H1 (cell line): ENCODE data around the gene TLE1. TPM values are rescaled to one million over a fixed set of nuclear protein-coding genes. Genes with fewer than 3 reads are reported as not detected.
"Not testable (repeated sequence)": the region's sequence is repeated elsewhere in the genome, so short reads cannot be mapped to it uniquely, and the experiment has no call there.

Experiments
- CTCF ChIA-PET: fragments of 300-600 bp; sonication (Branson Sonifier 250); formaldehyde crosslinking; loops from one replicate; lab custom pipeline; 2021; ENCODE audit not compliant: partially characterized antibody; lab: Charles Lee
- POLR2A ChIA-PET: fragments of 300-600 bp; sonication (Branson Sonifier 250); formaldehyde crosslinking; loops from one replicate; lab custom pipeline; 2021; ENCODE audit warnings: inconsistent platforms; ENCODE audit not compliant: partially characterized antibody; lab: Charles Lee
- DNase-seq, 2 experiments: peaks; one replicate each; pipeline versions ENCODE4 v3.0.0 to v3.0.0-alpha.2; 2010 to 2022; ENCODE audit warnings: low spot score in 2 of 2, low read depth in 1 of 2, mixed read lengths in 1 of 2
- FAIRE-seq: peaks from 2 replicates; lab custom pipeline; 2011; peaks lifted over from hg19 to GRCh38; lab: Jason Lieb, UNC
- H2AFZ ChIP-seq: 2 replicates; pipeline ENCODE4 v1.8.1; 2012; ENCODE audit warnings: low read length, inconsistent platforms
- H2AK5ac ChIP-seq: 2 replicates; pipeline ENCODE4 v1.6.1; 2013; ENCODE audit warnings: low read depth, low read length
- H2BK120ac ChIP-seq: replicated peaks from 2 replicates; pipeline ENCODE3; 2013; ENCODE audit warnings: low read depth, low read length, inconsistent platforms
- H2BK12ac ChIP-seq: 2 replicates; pipeline ENCODE4 v1.6.1; 2013; ENCODE audit warnings: low read depth, low read length
- H2BK15ac ChIP-seq: 2 replicates; pipeline ENCODE4 v1.6.1; 2013; ENCODE audit warnings: low read length
- H2BK20ac ChIP-seq: 2 replicates; pipeline ENCODE4 v1.6.1; 2013; ENCODE audit warnings: low read length
- H2BK5ac ChIP-seq: 2 replicates; pipeline ENCODE4 v1.6.1; 2013; ENCODE audit warnings: low read depth, low read length
- H3K14ac ChIP-seq: 2 replicates; pipeline ENCODE4 v1.6.1; 2013; ENCODE audit warnings: inconsistent platforms; ENCODE audit not compliant: insufficient read length
- H3K18ac ChIP-seq: 2 replicates; pipeline ENCODE4 v1.6.1; 2013; ENCODE audit warnings: low read length; ENCODE audit errors: extremely low read depth
- H3K23ac ChIP-seq: 2 replicates; pipeline ENCODE4 v1.6.1; 2013; ENCODE audit warnings: inconsistent platforms; ENCODE audit not compliant: insufficient read length
- H3K23me2 ChIP-seq: 2 replicates; pipeline ENCODE4 v1.6.1; 2013; ENCODE audit warnings: low read depth, low read length
- H3K27ac ChIP-seq: 2 replicates; pipeline ENCODE4 v1.6.1; 2011; ENCODE audit warnings: low read depth, low read length, inconsistent platforms
- H3K27me3 ChIP-seq, 4 experiments: replicated peaks in 1 of 4; 1 replicate in 1 of 4; 2 replicates in 3 of 4; pipeline versions ENCODE4 v1.6.1 to v1.8.1; 2011 to 2013; ENCODE audit warnings: low read length in 3 of 4, mild to moderate bottlenecking in 3 of 4, inconsistent platforms in 2 of 4, mixed read lengths in 2 of 4, moderate library complexity in 1 of 4; ENCODE audit not compliant: control insufficient read depth in 3 of 4, insufficient read depth in 3 of 4; ENCODE audit errors: extremely low read depth in 1 of 4
- H3K36me3 ChIP-seq, 4 experiments: 2 replicates each; pipeline versions ENCODE4 v1.6.1 to v1.8.1; 2011 to 2013; ENCODE audit warnings: mild to moderate bottlenecking in 4 of 4, low read length in 3 of 4, moderate library complexity in 2 of 4, control low read depth in 1 of 4, inconsistent platforms in 1 of 4; ENCODE audit not compliant: insufficient read depth in 4 of 4, control insufficient read depth in 2 of 4
- H3K4ac ChIP-seq: replicated peaks from 2 replicates; pipeline ENCODE3; 2013; ENCODE audit warnings: low read length, low read depth, mixed read lengths, inconsistent platforms; ENCODE audit not compliant: insufficient read length
- H3K4me1 ChIP-seq, 4 experiments: replicated peaks in 1 of 4; 1 replicate in 1 of 4; 2 replicates in 3 of 4; pipeline versions ENCODE4 v1.6.1 to v1.8.1; 2011 to 2013; ENCODE audit warnings: low read length in 3 of 4, inconsistent platforms in 2 of 4, mixed read lengths in 1 of 4; ENCODE audit not compliant: insufficient read depth in 4 of 4, control insufficient read depth in 3 of 4
- H3K4me2 ChIP-seq, 2 experiments: 2 replicates each; pipeline versions ENCODE4 v1.6.1 to v1.8.1; 2011 to 2013; ENCODE audit warnings: low read depth in 2 of 2, low read length in 2 of 2, control low read depth in 1 of 2, inconsistent platforms in 1 of 2, mild to moderate bottlenecking in 1 of 2; ENCODE audit not compliant: insufficient read depth in 1 of 2
- H3K4me3 ChIP-seq, 4 experiments: fragments of 200-600, 300-600 bp in 1 of 4; sonication (generic), shearing (Covaris generic), sonication (Bioruptor Twin) in 1 of 4; 2 replicates each; pipeline versions ENCODE4 v1.5.1 to v1.8.1; 2011 to 2016; ENCODE audit warnings: low read length in 4 of 4, low read depth in 3 of 4, control low read depth in 2 of 4, inconsistent platforms in 2 of 4, mild to moderate bottlenecking in 2 of 4, mixed read lengths in 1 of 4, moderate library complexity in 1 of 4; ENCODE audit not compliant: insufficient read depth in 2 of 4; ENCODE audit errors: extremely low read depth in 1 of 4
- H3K56ac ChIP-seq: replicated peaks from 2 replicates; pipeline ENCODE3; 2013; ENCODE audit warnings: low read depth, mild to moderate bottlenecking, mixed read lengths, low read length, inconsistent platforms; ENCODE audit not compliant: insufficient read length
- H3K79me1 ChIP-seq: 2 replicates; pipeline ENCODE4 v1.6.1; 2013; ENCODE audit warnings: low read depth, low read length, control low read depth
- H3K79me2 ChIP-seq, 2 experiments: 2 replicates each; pipeline versions ENCODE4 v1.6.1 to v1.8.1; 2012 to 2013; ENCODE audit warnings: low read length in 2 of 2, mild to moderate bottlenecking in 2 of 2, inconsistent platforms in 1 of 2; ENCODE audit not compliant: insufficient read depth in 2 of 2, control insufficient read depth in 1 of 2
- H3K9ac ChIP-seq, 4 experiments: replicated peaks in 1 of 4; 1 replicate in 1 of 4; 2 replicates in 3 of 4; pipeline versions ENCODE4 v1.6.1 to v1.8.1; 2011 to 2013; ENCODE audit warnings: low read depth in 3 of 4, low read length in 3 of 4, control low read depth in 2 of 4, mild to moderate bottlenecking in 2 of 4, moderate library complexity in 2 of 4, inconsistent platforms in 1 of 4; ENCODE audit errors: extremely low read depth in 1 of 4
- H3K9me3 ChIP-seq, 2 experiments: 2 replicates each; pipeline versions ENCODE4 v1.6.1 to v1.8.1; 2012 to 2013; ENCODE audit warnings: mild to moderate bottlenecking in 2 of 2, moderate library complexity in 2 of 2, control low read depth in 1 of 2, inconsistent platforms in 1 of 2, low read depth in 1 of 2, low read length in 1 of 2, mixed read lengths in 1 of 2; ENCODE audit not compliant: insufficient read depth in 2 of 2
- H4K20me1 ChIP-seq, 2 experiments: replicated peaks in 1 of 2; 2 replicates each; pipeline versions ENCODE3 to v1.8.1; 2011 to 2013; ENCODE audit warnings: inconsistent platforms in 2 of 2, low read length in 2 of 2, mild to moderate bottlenecking in 1 of 2; ENCODE audit not compliant: insufficient read depth in 2 of 2, control insufficient read depth in 1 of 2
- H4K5ac ChIP-seq: 2 replicates; pipeline ENCODE4 v1.6.1; 2013; ENCODE audit warnings: low read length, low read depth, mixed read lengths, inconsistent platforms; ENCODE audit not compliant: insufficient read length
- H4K8ac ChIP-seq: 2 replicates; pipeline ENCODE4 v1.8.0; 2013; ENCODE audit warnings: mild to moderate bottlenecking, moderate library complexity, low read length, inconsistent platforms; ENCODE audit not compliant: insufficient read depth; ENCODE audit errors: extremely low read depth
- H4K91ac ChIP-seq: replicated peaks from 2 replicates; pipeline ENCODE3; 2013; ENCODE audit warnings: low read length, mixed read lengths, inconsistent platforms; ENCODE audit not compliant: insufficient read length
- WGBS, 2 experiments: shearing (Covaris generic) in 1 of 2; methylation state at CpG; one replicate each; pipeline versions ENCODE4 v1.1.6 to v1.1.7; 2013 to 2015; ENCODE audit warnings: low lambda C conversion rate in 2 of 2, mixed read lengths in 2 of 2, inconsistent platforms in 1 of 2, low coverage in 1 of 2, missing lambda C conversion rate in 1 of 2; ENCODE audit not compliant: insufficient replicate concordance in 2 of 2, insufficient coverage in 1 of 2, insufficient read length in 1 of 2; ENCODE audit errors: extremely low coverage in 1 of 2, missing lambda C conversion rate in 1 of 2; 5-methylcytosine and 5-hydroxymethylcytosine counted together
- polyA plus RNA-seq, 7 experiments: library from polyadenylated mRNA; depleted of rRNA in 3 of 7; stranded (reverse) in 5 of 7; unstranded in 2 of 7; fragments of >200 nt in 5 of 7; fragments of 200-250 nt in 2 of 7; gene quantifications; 1 replicate in 5 of 7; 2 replicates in 1 of 7; 4 replicates in 1 of 7; pipeline versions ENCODE4 v1.2.1 to v1.2.3, GENCODE V29; 2011 to 2013; ENCODE audit warnings: missing spikeins in 2 of 7, mixed read lengths in 2 of 7
- total RNA-seq: library from RNA; stranded (reverse); fragmentation: NEBNext Ultra II Directional; extraction: Animal tissue kit (Norgen Biotek cat#: 25700); gene quantifications from 2 replicates; pipeline ENCODE4 v1.2.1, GENCODE V29; 2021

TLE1 gene
- total and polyA plus RNA-seq, 2 of the 8 experiments (the other 6 are each of a cell fraction or from before 2014, with no cell fraction given), result 81.8 to 91.6 TPM

DNA sequence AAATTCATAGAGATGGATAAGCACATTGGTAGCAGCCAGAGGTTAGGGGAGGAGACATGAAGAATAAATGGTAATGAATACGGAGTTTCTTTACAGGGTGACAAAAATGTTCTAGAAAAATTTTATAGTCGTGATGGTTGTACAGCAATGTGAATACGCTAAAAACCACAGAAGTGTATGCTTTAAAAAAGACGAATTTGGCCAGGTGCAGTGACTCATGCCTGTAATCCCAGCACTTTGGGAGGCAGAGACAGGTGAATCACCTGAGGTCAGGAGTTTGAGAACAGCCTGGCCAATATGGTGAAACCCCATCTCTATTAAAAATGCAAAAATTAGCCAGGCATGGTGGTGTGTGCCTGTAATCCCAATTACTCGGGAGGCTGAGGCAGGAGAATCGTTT, 44.8 kb downstream of the TLE1 start:
- H3K4me3 ChIP-seq, H2AFZ ChIP-seq, H2BK5ac ChIP-seq, H3K23me2 ChIP-seq, H3K9ac ChIP-seq, H3K18ac ChIP-seq, H3K56ac ChIP-seq, H3K23ac ChIP-seq, DNase-seq, H2BK15ac ChIP-seq, H3K79me1 ChIP-seq, CTCF ChIA-PET, FAIRE-seq, H3K9me3 ChIP-seq, POLR2A ChIA-PET, H2BK12ac ChIP-seq, H2BK120ac ChIP-seq, H2AK5ac ChIP-seq, H3K27ac ChIP-seq, H3K4ac ChIP-seq, H2BK20ac ChIP-seq, H3K14ac ChIP-seq, H3K4me2 ChIP-seq, H4K8ac ChIP-seq, H3K36me3 ChIP-seq, H3K27me3 ChIP-seq, H4K5ac ChIP-seq, H4K91ac ChIP-seq: not testable (repeated sequence)
- 75% methylated on average over 6 of the region's 6 CpGs; no CpG with 5 or more reads in 1 of the 2 experiments for WGBS, 2 experiments
- peaks cover 3 to 11% of the 10 kb centered on the region in 2 experiments for H4K20me1 ChIP-seq
- H3K4me1 ChIP-seq, result peaks cover 0 to 12% (median 8%) of the 10 kb centered on the region in 4 experiments; a peak in 5 of 7 replicates
- peaks cover 6 to 92% of the 10 kb centered on the region in 2 experiments; a peak in 3 of 4 replicates for H3K79me2 ChIP-seq
